Measurements from ENCODE around the gene C20orf202. TPM values are rescaled to one million over a fixed set of nuclear protein-coding genes. Genes with fewer than 3 reads are reported as not detected.

C20orf202 gene
- polyA plus RNA-seq, 1 experiment: not detected

GRCh38 chr20:1165941-1166340 lies 37.3 kb upstream of the C20orf202 start:
- CTCF ChIA-PET: no interaction called here
- POLR2A ChIA-PET: no interaction called here
- no peak overlapping the region for H3K4me3 ChIP-seq (ENCODE audit: low read depth, low read length)
- no peaks in the 10 kb centered on the region for H3K27me3 ChIP-seq (ENCODE audit: control insufficient read depth, insufficient read depth, low read length)
- H3K27ac ChIP-seq (ENCODE audit: low read depth, low read length): no peak overlapping the region
- no peak for TF ChIP-seq CTCF (IDR thresholded peaks at IDR 0.05; ENCODE audit: low read depth, low read length)
- no peak for DNase-seq (ENCODE audit: low read depth, low spot score)
- H3K9me3 ChIP-seq (ENCODE audit: control insufficient read depth, insufficient read depth, low read length): no peaks in the 10 kb centered on the region

DNA sequence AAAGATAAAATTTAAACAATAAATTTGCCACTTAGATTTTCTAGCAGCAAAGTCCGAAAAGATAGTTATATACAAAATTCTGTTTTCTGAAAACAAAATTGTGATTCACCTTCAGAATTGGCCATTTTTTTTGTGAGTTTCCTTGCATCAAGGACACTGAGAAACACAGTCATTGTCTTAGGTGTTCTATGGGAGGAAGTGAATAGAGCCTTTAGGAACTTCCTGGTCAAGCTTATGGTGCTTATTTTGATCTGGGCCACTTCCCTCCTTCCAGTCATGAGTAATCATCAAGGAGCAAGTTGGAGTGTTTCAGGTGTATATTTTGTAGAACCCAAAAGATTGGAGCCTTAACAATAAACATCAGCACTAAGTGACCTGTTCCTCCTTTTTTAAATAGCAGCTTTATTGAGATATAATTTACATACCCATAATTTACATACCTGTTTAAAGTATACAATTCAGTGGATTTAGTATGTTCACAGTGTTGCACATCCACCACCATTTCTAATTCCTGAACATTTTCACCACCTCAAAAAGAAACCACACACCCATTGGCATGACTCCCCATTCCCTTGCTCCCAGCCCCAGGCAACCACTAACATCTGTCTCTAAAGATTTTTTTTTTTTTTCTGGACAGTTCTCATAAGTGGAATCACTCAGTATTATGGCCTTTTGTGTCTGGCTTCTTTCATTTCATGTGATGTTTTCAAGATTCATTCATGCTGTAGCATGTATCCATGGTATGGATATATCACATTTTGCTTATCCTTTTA lies 36.1 kb upstream of the C20orf202 start:
- H3K27ac ChIP-seq (ENCODE audit: low read depth, low read length): no peak overlapping the region
- no peaks in the 10 kb centered on the region for H3K9me3 ChIP-seq (ENCODE audit: control insufficient read depth, insufficient read depth, low read length)
- DNase-seq (ENCODE audit: low read depth, low spot score): no peak
- no peak for TF ChIP-seq CTCF (IDR thresholded peaks at IDR 0.05; ENCODE audit: low read depth, low read length)
- H3K27me3 ChIP-seq (ENCODE audit: control insufficient read depth, insufficient read depth, low read length): no peaks in the 10 kb centered on the region
- POLR2A ChIA-PET: no interaction called here
- no peak overlapping the region for H3K4me3 ChIP-seq (ENCODE audit: low read depth, low read length)
- CTCF ChIA-PET: no interaction called here

GRCh38 chr20:1169224-1169623 lies 34.0 kb upstream of the C20orf202 start:
- TF ChIP-seq CTCF (IDR thresholded peaks at IDR 0.05; ENCODE audit: low read depth, low read length): no peak
- Histone ChIP-seq H3K9me3 (ENCODE audit: control insufficient read depth, insufficient read depth, low read length) (no peaks in the 10 kb centered on the region), H3K4me3 (ENCODE audit: low read depth, low read length) (no peak overlapping the region), H3K27me3 (ENCODE audit: control insufficient read depth, insufficient read depth, low read length) (no peaks in the 10 kb centered on the region), H3K27ac (ENCODE audit: low read depth, low read length) (no peak overlapping the region)
- no peak for DNase-seq (ENCODE audit: low read depth, low spot score)
- ChIA-PET CTCF (no interaction called here), POLR2A (no interaction called here)

DNA sequence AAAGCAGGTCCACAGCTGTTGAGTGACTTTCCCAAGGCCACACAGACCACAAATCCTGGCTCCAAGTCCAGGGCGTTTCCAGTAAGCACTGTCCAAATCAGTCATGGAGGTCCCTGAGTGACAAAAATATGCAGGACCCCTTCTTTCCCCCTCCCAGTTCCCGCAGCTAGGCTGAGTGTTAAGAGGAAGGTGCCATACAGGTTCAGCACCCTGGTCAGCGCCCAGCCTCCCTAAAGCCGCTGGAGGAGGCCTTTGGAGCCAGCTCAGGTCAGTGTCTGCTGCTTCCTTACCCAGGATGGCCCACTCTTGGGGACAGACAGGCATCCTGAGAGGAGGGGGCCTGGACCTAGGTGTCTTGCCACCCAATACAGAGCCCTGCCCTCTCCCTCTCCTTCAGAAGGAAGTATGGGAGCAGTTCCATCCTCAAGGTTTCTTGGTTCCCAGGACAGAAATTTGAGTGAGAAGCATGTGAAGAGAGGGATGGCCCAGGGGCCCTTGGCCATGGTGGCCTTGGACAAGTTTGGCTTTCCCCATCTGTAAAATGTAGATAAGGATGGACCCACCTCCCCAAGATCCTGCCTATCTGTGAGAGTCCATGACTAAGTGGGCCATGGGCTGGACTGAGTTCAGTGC lies 31.7 kb upstream of the C20orf202 start:
- no peak for DNase-seq (ENCODE audit: low read depth, low spot score)

More for the DNA sequence above, 31.7 kb upstream of the C20orf202 start:
- Histone ChIP-seq H3K27ac (ENCODE audit: low read depth, low read length) (no peak overlapping the region), H3K27me3 (ENCODE audit: control insufficient read depth, insufficient read depth, low read length) (no peaks in the 10 kb centered on the region), H3K4me3 (ENCODE audit: low read depth, low read length) (no peak overlapping the region), H3K9me3 (ENCODE audit: control insufficient read depth, insufficient read depth, low read length) (no peaks in the 10 kb centered on the region)
- no peak for TF ChIP-seq CTCF (IDR thresholded peaks at IDR 0.05; ENCODE audit: low read depth, low read length)
- ChIA-PET CTCF (no interaction called here), POLR2A (no interaction called here)
